ENCODE results near the gene SOCS7. TPM values are rescaled to one million over a fixed set of nuclear protein-coding genes. Genes with fewer than 3 reads are reported as not detected.
A peak's percentile ranks its signal among the peaks of the same experiment; 100 is the strongest.

Gene SOCS7
- total RNA-seq, 8 experiments from 2014 or later = 9.1 to 24.6 (median 19.4) TPM

- Histone ChIP-seq H3K27ac (no peak overlapping the region), H3K4me3 (no peak overlapping the region), H3K4me1 (replicated peaks in 1 of 2) (peaks cover 17 to 22% of the 10 kb centered on the region in 2 donors)
- no peak for ATAC-seq (replicated peaks in 6 of 8)
- WGBS, 10 experiments = 55 to 100% (median 75%) methylated on average over 1 to 7 of the region's 7 CpGs; no CpG with 5 or more reads in 3 of the 10 experiments
- in situ Hi-C loops (cut with MboI; ENCODE audit: low pct_unique_long_range_greater_than_20kb in 2 of 9, low sequenced_read_pairs in 9 of 9, unreplicated experiment in 9 of 9) = loop anchor here in 1 of 9 experiments (25.0 kb wide), 1 partner anchor 109 kb away; the partner anchor contains the start of gene ARHGAP23
These were observed 23.0 kb upstream of the SOCS7 start for GRCh38 chr17:38328620-38329019.

GRCh38 chr17:38329284-38329683 is 22.4 kb upstream of the SOCS7 start:
- Histone ChIP-seq H3K4me3 (no peak overlapping the region), H3K27ac (no peak overlapping the region), H3K4me1 (replicated peaks in 1 of 2) (peaks cover 17% of the 10 kb centered on the region in 2 donors)
- no peak for ATAC-seq (replicated peaks in 6 of 8)
- WGBS, 10 experiments = 14 to 100% (median 80%) methylated on average over 1 to 6 of the region's 7 CpGs; no CpG with 5 or more reads in 5 of the 10 experiments
- in situ Hi-C loops (cut with MboI; ENCODE audit: low pct_unique_long_range_greater_than_20kb in 2 of 9, low sequenced_read_pairs in 9 of 9, unreplicated experiment in 9 of 9) = loop anchor here in 1 of 9 experiments (25.0 kb wide), 1 partner anchor 108 kb away; the partner anchor contains the start of gene ARHGAP23

GRCh38 chr17:38329808-38330730 is 21.6 kb upstream of the SOCS7 start:
- in situ Hi-C loops (cut with MboI; ENCODE audit: low pct_unique_long_range_greater_than_20kb in 2 of 9, low sequenced_read_pairs in 9 of 9, unreplicated experiment in 9 of 9) = loop anchor here in 1 of 9 experiments (25.0 kb wide), 1 partner anchor 107 kb away; the partner anchor contains the start of gene ARHGAP23
- Histone ChIP-seq H3K27ac (no peak overlapping the region), H3K4me3 (no peak overlapping the region), H3K4me1 (replicated peaks in 1 of 2) (peaks cover 9 to 10% of the 10 kb centered on the region in 2 donors)
- no peak for ATAC-seq (replicated peaks in 6 of 8)
- 79 to 100% (median 81%) methylated on average over 1 to 14 of the region's 25 CpGs; no CpG with 5 or more reads in 3 of the 10 experiments for WGBS, 10 experiments

DNA sequence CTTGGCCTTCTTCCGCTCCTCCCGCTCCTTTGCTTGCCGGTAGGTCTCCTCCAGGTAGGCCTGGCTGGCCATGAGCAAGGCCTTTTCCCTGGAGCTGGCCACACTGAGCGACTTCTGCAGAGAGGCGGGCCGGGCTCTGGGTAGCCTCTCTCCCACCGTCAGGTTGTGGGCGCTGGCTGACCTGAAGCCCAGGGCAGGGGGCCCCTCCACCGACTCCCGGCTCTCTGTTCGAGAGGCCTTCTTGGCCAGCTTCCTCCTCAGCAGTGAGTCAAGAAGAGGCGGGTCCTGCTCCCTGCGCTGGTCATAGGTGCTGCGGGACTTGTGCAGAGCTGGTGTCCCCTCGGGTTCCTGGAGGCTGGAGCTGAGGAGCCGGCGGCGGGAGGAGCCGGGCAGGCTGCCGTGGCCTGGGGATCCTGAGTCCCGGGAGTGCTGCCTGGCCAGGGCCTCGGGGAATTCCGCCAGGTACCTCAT is 20.7 kb upstream of the SOCS7 start:
- WGBS, 10 experiments = 93 to 100% methylated on average over 1 to 7 of the region's 23 CpGs; no CpG with 5 or more reads in 8 of the 10 experiments
- Histone ChIP-seq H3K4me1 (replicated peaks in 1 of 2) (peaks cover under 1 to 1% of the 10 kb centered on the region in 2 donors), H3K27ac (no peak overlapping the region), H3K4me3 (no peak overlapping the region)
- no peak for ATAC-seq (replicated peaks in 6 of 8)
- in situ Hi-C loops (cut with MboI; ENCODE audit: low pct_unique_long_range_greater_than_20kb in 2 of 9, low sequenced_read_pairs in 9 of 9, unreplicated experiment in 9 of 9) = loop anchor here in 1 of 9 experiments (25.0 kb wide), 1 partner anchor 106 kb away; the partner anchor contains the start of gene ARHGAP23

- Histone ChIP-seq H3K27ac (no peak overlapping the region), H3K4me1 (replicated peaks in 1 of 2) (no peaks in the 10 kb centered on the region), H3K4me3 (no peak overlapping the region)
- no peak for ATAC-seq (replicated peaks in 6 of 8)
- in situ Hi-C loops (cut with MboI; ENCODE audit: low pct_unique_long_range_greater_than_20kb in 2 of 9, low sequenced_read_pairs in 9 of 9, unreplicated experiment in 9 of 9) = loop anchor here in 1 of 9 experiments (25.0 kb wide), 1 partner anchor 105 kb away; the partner anchor contains the start of gene ARHGAP23
- 0 to 100% (median 60%) methylated on average over 1 to 2 of the region's 7 CpGs; no CpG with 5 or more reads in 7 of the 10 experiments for WGBS, 10 experiments
These were observed 18.9 kb upstream of the SOCS7 start for GRCh38 chr17:38332735-38333134.

GRCh38 chr17:38333635-38334295 is 17.9 kb upstream of the SOCS7 start:
- Histone ChIP-seq H3K4me1 (replicated peaks in 1 of 2) (no peaks in the 10 kb centered on the region), H3K4me3 (no peak overlapping the region), H3K27ac (no peak overlapping the region)
- 0 to 90% (median 66%) methylated on average over 1 to 4 of the region's 12 CpGs; no CpG with 5 or more reads in 4 of the 10 experiments for WGBS, 10 experiments
- in situ Hi-C loops (cut with MboI; ENCODE audit: low pct_unique_long_range_greater_than_20kb in 2 of 9, low sequenced_read_pairs in 9 of 9, unreplicated experiment in 9 of 9) = loop anchor here in 1 of 9 experiments (25.0 kb wide), 1 partner anchor 104 kb away; the partner anchor contains the start of gene ARHGAP23
- peak; percentile 57 to 91 (median 66) for ATAC-seq (replicated peaks in 6 of 8)

GRCh38 chr17:38334480-38335364 is 16.9 kb upstream of the SOCS7 start:
- in situ Hi-C loops (cut with MboI; ENCODE audit: low pct_unique_long_range_greater_than_20kb in 2 of 9, low sequenced_read_pairs in 9 of 9, unreplicated experiment in 9 of 9) = loop anchor here in 1 of 9 experiments (25.0 kb wide), 1 partner anchor 103 kb away; the partner anchor contains the start of gene ARHGAP23
- H3K4me3 ChIP-seq = no peak overlapping the region
- H3K4me1 ChIP-seq (replicated peaks in 1 of 2) = peaks cover 0 to 4% of the 10 kb centered on the region in 2 donors
- no peak overlapping the region for H3K27ac ChIP-seq
- no peak for ATAC-seq (replicated peaks in 6 of 8)
- 80 to 91% (median 85%) methylated on average over 1 to 6 of the region's 30 CpGs; no CpG with 5 or more reads in 7 of the 10 experiments for WGBS, 10 experiments

DNA sequence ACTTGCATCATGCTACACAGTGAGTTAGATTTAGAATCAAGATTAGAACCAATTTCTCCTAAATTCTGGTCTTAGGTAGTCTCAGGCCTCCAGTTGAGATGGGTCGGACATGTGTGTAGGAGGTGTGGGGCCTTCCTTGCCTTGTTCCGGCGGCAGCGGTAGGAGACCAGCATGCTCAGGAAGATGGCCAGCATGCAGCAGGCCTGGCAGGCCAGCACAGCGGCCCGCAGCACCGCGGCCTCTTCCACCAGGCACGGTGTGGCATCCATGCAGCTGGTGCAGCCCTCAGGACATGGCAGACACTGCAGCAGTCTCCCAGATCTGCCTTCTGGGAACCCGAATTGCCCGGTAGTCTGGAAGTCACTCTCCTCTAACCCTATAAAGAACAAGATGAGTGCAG is 14.8 kb upstream of the SOCS7 start:
- 70 to 100% (median 78%) methylated on average over 1 to 10 of the region's 11 CpGs; no CpG with 5 or more reads in 6 of the 10 experiments for WGBS, 10 experiments
- no peak overlapping the region for H3K27ac ChIP-seq
- ATAC-seq (replicated peaks in 6 of 8) = no peak
- peaks cover 4 to 12% of the 10 kb centered on the region in 2 donors for H3K4me1 ChIP-seq (replicated peaks in 1 of 2)
- H3K4me3 ChIP-seq = no peak overlapping the region
- in situ Hi-C loops (cut with MboI; ENCODE audit: low pct_unique_long_range_greater_than_20kb in 2 of 9, low sequenced_read_pairs in 9 of 9, unreplicated experiment in 9 of 9) = loop anchor here in 1 of 9 experiments (25.0 kb wide), 1 partner anchor 100 kb away; the partner anchor contains the start of gene ARHGAP23

DNA sequence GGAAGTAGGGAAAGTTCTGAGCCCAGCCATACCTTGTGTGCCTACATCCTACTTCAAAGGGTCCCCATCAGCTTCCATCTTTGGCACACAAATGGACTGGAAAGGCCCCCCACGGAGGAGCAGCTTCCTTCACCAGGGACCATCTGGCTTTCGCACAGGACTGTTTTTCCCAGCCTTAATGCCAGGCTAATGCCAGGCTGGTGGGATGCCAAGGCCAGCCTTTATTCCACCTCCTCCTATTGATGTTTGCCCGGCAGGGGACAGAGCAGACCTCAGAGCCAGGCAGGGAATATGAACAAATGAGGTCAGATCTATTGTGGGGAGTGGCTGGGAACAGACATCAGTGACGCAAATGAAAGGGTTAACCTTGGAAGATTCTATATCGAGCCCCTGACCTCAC is 13.6 kb upstream of the SOCS7 start:
- no peak for ATAC-seq (replicated peaks in 6 of 8)
- H3K4me3 ChIP-seq = no peak overlapping the region
- in situ Hi-C loops (cut with MboI; ENCODE audit: low pct_unique_long_range_greater_than_20kb in 2 of 9, low sequenced_read_pairs in 9 of 9, unreplicated experiment in 9 of 9) = loop anchor here in 1 of 9 experiments (25.0 kb wide), 1 partner anchor 99 kb away; the partner anchor contains the start of gene ARHGAP23
- 20 to 90% (median 79%) methylated on average over 1 to 3 of the region's 5 CpGs; no CpG with 5 or more reads in 4 of the 10 experiments for WGBS, 10 experiments
- no peak overlapping the region for H3K27ac ChIP-seq
- H3K4me1 ChIP-seq (replicated peaks in 1 of 2) = peaks cover 4 to 12% of the 10 kb centered on the region in 2 donors

- in situ Hi-C loops (cut with MboI; ENCODE audit: low pct_unique_long_range_greater_than_20kb in 2 of 9, low sequenced_read_pairs in 9 of 9, unreplicated experiment in 9 of 9) = loop anchor here in 1 of 9 experiments (25.0 kb wide), 1 partner anchor 99 kb away; the partner anchor contains the start of gene ARHGAP23
These were observed 13.1 kb upstream of the SOCS7 start for GRCh38 chr17:38338535-38338934.

DNA sequence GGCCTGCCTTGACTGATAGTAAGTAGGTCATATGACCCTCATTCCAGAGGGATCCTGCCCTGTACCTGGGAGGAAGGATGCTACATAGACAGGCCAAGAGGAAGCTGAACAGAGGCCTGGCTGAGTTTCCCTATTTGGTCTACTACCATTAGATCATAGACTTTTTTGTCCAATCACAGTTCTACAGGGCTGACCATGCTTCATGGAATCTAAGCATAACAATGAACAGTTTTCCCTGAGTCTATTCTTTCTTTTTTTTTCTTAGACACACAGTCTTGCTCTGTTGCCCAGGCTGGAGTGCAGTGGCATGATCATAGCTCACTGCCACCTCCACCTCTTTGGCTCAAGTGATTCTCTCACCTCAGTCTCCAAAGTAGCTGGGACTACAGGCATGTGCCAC is 11.8 kb upstream of the SOCS7 start:
- Histone ChIP-seq H3K4me1 (replicated peaks in 1 of 2) (peaks cover 10 to 12% of the 10 kb centered on the region in 2 donors), H3K4me3 (no peak overlapping the region), H3K27ac (no peak overlapping the region)
- peak in 3 of 8 experiments; percentile 38 to 46 (median 41) for ATAC-seq (replicated peaks in 6 of 8)
- in situ Hi-C loops (cut with MboI; ENCODE audit: low pct_unique_long_range_greater_than_20kb in 2 of 9, low sequenced_read_pairs in 9 of 9, unreplicated experiment in 9 of 9) = loop anchor here in 2 of 9 experiments (10.0 to 25.0 kb wide), 2 partner anchors 75 to 97 kb away; partner anchors contain the start of gene ARHGAP23 (in 1 of the 2)

More at GRCh38 chr17:38338535-38338934, 13.1 kb upstream of the SOCS7 start:
- Histone ChIP-seq H3K4me1 (replicated peaks in 1 of 2) (peaks cover 4 to 12% of the 10 kb centered on the region in 2 donors), H3K4me3 (no peak overlapping the region), H3K27ac (no peak overlapping the region)
- no peak for ATAC-seq (replicated peaks in 6 of 8)
- 35 to 100% (median 51%) methylated on average over 1 to 4 of the region's 4 CpGs; no CpG with 5 or more reads in 7 of the 10 experiments for WGBS, 10 experiments
